HG03520 (cell line): ENCODE measurements around the gene MAN1A2.
"Not testable (repeated sequence)": the region's sequence is repeated elsewhere in the genome, so short reads cannot be mapped to it uniquely, and the experiment has no call there.

Experiments
- ATAC-seq: cut with Tn5 transposase; IDR thresholded peaks from one replicate; pipeline ENCODE4 v1.9.1; 2021; ENCODE audit warnings: mild to moderate bottlenecking, moderate library complexity; ENCODE audit not compliant: unreplicated experiment

Gene MAN1A2

DNA sequence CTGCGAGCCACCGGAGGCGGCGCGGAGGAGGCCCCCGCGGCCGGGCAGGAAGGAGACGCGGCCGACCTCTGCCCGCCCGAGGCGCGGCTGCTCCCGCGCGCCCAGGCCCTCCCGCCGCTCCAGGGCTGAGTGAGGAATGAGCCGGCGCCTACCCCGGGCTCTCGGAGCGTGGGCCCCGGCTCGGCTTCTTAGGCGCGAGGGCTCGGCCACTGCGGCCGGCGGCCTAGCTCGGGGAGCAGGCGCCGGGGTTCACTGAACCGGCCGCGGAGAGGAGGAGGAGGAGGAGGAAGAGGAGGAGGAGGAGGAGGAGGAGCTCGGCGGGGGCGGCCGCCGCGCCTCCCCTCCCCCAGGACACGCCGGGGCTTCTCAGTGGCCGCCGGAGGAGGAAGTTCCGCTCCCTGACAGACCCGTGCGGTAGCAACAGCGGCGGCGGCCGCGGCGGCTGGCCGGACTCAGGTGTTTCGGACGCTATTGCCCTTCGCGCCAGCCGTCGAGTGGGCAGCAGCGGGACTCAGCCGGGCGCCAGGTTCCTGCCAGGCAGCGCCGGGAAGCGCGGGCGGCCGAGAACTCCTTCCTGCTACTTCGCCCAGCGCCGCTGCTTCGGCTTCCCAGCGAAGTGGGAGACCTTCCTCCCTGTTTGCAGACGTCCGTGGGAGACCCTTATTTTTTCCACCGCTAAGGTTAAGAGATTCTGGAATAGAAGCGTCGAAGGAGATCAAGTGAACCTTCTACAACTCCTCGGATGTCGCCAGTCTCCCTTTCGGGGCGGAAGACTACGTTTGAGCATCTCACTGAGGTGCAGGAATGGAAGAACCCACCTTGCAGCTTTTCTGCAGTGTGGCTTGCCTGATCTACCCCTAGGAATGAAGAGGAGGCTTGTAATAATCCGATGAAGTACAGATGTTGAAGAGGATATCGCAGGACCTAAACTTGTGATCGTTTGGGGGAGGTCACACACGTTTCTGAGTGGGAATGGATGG lies at the start of gene MAN1A2:
Gene MAN1A2, plus strand, starts transcription at position 404 of the 980 bp plus-strand sequence. CDS start 735 bp downstream, outside the sequence.
- peak; percentile 49 for ATAC-seq

DNA sequence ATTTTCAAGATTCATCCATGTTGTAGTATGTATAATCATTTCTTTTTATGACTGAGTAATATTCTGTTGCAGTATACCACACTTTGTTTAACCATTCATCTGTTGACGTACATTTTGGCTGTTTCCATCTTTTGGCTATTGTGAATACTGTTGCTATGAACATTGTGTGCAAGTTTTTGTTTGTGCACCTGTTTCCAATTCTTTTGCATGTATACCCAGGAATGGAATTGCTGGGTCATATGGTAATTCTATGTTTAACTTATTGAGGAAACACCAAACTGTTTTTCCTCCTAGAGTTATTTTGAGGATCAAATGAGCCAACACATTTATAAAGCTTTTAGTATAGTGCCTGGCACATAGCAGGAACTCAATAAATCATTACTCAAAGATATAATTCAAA lies 49.2 kb upstream of the MAN1A2 start:
- no peak for ATAC-seq

DNA sequence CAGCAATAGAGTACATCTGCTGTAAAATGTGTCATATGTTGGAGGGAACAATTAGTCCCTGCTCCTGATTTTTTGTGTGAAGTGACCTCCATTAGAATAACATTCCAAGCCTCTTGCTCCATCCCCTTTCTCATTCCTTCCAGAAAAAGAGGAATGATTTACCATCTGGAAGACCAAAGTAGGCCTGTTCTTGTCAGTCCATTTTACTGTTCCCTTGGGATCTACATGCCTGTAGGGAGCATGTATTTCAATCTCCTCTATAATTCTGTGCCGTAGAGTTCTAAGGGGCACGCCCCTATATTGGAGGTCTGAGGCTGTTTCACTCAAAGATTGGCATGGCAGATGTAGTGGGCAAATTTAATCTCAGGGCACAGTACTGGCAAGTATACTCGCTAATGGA lies 48.8 kb upstream of the MAN1A2 start:
- ATAC-seq, result no peak

DNA sequence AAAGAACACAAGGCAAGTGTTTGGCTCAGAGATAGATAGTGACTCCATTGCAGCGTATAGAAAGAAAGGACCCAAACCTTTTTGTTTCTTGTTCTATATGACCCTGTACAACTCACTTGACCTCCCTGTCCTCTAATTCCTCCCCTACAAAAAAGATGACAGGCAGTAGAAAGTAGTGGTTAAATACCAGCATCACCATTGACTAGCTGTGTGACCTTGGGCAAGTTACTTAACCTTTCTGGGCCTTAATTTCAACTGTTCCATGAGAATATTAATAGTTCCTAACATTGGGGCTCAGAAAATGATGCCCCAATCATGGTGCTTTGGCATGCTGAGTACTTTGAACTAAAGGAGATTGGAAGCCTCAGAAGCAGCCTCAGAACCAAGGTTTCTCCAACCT lies 46.7 kb upstream of the MAN1A2 start:
- ATAC-seq, result no peak

DNA sequence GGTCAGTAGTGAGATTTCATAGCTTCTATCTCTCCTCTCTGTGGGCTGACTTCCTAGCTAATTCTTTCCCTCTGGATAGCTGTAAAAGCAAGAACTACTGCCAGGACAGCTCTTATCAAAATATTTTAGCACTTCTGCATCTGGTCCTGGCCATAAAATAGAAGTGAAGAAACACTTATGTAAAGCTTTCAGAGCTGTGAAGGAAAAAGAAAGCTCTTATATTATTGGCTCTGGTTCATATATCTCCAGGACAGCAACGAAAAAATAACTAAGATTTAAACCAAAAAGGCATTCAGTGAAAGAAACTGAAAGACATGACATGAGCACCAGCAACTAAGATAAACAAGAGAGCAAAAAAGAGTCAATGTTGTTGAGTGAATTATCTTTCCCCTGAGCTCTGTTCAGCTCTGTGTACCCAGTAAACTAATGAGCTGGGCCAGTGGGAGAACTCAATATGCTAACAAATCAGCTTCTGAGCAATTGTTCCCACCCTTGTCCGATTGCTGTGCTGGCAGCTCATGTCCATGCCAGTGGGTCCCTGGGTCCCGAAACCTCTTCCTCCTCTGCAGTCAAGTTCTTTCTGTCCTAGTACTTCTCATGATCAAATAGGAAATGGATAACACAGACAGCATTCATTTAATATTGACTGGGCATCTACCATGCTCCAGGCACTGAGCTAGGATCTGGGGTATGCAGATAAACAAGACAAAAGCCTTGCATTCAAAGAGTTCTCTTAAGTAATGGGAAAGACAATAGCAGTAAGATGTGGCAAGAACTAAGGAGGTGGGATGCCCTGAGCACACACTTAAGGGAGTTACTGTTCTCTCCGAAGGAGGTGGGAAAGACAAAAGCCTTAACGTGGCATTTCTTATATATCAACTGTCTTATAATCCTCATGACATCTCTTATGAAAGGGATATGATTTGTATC lies 45.3 kb upstream of the MAN1A2 start:
- ATAC-seq, result no peak

DNA sequence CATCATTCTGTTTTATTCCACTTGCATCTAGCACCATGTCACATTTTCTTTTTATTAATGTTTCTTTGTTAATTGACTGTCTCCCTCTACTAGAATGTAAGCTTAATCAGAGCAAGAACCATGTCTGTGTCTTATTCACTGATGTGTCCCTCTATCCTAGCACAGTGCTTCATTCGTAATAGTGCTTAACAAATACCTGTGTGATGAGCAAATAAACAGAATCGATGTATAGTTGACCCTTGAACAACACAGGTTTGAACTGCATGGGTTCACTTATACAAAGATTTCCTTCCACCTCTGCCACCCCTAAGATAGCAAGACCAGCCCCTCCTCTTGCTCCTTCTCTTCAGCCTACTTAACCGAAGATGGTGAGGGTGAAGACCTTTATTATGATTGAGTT lies 42.9 kb upstream of the MAN1A2 start:
- ATAC-seq, result no peak

DNA sequence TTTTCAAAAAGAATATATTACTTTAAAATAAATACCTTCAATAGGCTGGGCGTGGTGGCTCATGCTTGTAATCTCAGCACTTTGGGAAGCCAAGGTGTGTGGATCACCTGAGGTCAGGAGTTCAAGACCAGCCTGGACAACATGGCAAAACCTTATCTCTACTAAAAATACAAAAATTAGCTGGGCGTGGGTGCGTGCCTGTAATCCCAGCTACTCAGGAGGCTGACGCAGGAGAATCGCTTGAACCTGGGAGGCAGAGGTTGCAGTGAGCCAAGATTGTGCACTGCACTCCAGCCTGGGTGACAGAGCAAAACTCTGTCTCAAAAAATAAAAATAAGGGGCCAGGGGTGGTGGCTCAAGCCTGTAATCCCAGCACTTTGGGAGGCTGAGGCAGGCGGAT lies 41.2 kb upstream of the MAN1A2 start:
- ATAC-seq, result not testable (repeated sequence)

DNA sequence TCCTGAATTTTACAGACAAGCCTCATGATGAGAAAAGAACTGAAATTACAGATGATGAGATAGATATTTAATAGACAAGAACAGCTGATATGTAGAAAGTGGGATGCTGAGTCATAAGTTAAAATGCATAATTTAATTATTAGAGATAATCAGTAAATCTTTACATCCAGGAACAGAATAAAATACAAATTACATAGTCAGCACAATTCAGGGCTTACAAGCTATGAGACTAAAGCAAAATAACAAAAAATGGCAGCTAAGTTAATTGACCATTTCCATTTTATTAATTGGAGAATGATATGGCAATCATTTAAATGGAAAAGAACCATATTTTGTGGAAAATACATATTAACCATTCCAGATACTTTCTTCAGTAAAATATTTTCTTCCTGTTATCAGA lies 40.2 kb upstream of the MAN1A2 start:
- no peak for ATAC-seq

DNA sequence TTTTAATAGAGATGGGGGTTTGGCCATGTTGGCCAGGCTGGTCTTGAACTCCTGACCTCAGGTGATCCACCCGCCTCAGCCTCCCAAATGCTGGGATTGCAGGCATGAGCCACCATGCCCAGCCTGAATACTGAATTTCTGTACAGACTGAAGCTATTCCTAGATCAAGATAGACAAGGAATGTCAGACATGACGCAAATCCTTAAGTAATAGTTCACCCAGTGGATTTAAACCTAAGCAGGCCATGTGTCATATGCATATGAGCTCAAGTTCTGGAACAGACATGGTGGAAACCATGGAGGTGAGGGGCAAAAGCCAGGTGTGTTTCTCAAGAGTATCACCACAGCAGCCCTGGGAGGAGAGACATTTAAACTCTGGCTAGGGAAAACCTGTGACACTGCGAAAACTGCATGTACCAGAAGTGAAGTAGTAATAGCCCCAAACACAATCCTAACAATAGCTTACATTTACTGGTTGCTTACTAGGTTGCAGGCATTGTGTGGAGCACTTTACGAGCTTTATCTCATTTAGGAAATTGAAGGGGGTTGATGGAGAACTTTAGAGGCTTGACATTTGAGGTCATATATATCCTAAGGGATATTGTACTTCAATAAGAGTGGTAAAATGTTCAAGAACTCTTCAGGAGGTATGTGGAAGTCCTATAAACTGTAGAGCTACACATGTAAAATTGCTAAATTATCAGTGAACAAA lies 31.7 kb upstream of the MAN1A2 start:
- ATAC-seq, result no peak

DNA sequence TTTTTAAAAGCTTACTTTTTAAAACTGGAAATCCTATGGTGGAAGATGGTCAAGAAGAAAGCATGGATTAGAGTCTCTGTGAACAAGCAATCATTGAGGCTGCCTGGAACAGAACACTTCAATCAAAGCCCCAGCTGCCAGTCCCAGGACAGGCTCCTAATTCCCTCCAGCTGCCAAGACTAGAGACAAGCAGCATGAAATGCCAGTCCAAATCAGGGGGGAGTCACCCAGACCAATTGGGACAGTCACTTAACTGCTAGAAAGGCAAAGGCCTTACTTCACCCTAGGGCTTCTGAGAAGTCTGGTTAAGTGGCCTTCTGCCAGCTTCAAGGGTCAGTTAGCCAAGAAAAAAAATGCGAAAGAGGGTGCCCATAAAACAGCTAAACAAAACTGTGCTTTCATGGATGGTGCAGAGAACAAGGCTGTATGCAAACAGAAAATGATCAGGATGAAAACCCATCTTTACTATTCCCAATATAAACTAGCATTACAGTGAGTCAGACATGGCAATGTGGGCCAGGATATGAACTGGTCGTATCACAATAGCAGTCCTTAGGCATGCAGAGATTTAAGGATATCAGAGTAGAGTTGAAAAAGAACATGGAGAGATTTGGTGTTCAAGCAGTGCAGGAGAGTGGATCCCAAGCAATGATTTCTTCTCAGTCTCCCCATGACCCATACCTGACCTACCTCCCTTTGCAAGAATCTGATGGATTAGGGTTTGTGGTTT lies 31.0 kb upstream of the MAN1A2 start:
- no peak for ATAC-seq

DNA sequence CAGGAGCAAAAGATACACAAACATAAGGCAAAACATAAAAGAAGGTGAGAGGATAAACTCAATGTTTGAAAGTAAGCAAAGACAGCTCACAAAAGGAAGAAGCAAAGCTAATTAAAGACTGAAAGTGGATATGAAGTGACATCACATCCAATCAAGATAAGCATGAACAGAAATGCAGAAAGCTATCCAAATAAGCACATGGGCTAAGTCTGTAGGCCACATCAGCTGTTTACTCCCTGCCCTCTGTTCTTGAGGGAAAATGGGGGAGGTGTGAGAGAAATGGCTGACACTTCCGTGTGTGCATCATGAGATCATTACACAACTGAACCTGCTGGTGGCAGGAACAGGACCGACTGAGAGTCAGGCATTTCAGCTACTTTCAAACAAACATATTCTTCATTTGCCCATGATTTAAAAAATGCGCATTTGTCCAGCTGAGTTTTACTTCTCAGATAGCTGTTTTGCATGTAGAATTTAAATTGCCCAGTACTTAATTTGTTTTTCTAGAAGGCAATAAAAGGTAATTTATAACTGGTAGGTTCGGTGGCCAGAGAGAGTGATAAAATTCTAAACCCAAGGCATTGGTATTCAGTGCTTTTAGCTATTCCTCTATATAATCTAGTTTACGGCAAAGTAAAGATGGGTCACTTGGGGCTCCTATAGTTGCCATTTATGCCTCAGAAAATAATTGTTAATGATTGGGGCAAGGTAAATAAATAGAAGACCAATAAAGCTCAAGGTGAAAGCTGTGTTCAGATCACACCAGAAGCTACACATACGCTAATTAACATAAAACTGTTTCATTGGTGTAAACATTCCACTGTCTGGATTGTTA lies 27.2 kb upstream of the MAN1A2 start:
- no peak for ATAC-seq

DNA sequence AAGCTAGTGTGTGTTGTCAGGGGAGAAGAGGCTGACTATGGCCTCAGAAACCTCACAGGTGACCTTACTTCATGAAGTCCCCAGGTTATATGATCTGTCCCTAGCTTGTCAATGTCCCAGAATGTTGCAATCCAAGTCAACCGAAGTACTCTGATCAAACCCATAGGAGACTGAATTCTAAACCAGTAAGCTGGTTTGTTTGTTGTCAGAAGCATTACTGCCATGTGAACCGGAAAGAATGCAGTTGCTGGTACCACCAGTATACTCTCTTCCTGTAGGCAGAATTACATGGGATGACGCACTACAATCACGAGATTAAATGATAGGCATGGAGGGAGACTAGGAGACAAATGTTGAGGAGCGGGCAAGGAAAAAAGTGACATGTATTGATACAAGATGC lies 26.1 kb upstream of the MAN1A2 start:
- no peak for ATAC-seq

DNA sequence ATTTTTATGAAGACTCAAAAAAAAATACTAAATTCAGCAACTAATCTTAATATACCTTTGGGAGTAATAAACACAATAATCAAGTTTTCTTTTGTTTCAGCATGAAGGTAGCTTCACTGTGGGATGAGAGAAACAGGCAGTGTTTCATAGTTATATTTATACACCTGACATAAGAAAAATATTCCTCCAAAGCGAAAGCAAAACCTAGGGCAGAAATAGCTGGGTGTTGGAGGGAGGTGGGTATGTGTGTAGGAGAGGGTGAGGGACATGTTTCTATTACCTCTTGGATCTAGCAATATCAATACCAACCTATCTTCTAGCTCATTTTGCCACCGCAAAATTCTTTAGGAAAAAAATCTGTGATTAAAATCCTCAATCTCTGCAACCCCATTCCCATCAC lies 24.9 kb upstream of the MAN1A2 start:
- ATAC-seq, result no peak

DNA sequence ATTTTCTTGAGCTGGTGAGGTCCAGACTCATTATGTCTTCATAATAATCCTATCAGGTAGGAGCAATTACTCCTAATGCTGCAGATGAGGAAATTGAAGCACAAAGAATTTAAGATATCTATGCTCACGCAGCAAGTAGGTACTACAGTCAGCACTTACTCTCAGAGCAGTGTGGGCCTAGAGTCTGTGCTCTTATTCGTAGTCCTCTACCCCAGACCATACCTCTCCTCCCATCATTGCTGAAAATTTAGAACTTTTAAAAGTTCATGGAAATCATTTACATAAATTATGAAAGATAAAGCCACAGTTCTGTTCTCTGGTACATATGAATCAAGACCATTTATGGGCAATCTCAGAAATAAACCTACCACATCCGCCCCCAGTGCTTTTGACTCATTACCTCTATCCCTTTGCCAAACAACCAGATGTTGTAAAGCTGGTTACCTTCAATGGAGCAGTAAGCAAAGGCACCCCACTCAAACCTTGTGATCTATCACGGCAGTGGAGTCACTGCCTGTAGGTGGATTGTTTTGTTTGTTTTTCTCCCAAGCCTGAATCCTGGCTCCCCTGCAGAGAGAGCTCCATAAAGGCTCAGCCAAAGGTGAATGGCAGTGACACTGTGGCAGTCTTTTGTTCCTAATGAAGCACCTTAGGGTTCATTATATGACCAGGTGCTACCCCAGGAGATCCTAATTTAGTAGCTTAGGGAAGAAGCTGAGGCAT lies 20.9 kb upstream of the MAN1A2 start:
- ATAC-seq, result no peak

DNA sequence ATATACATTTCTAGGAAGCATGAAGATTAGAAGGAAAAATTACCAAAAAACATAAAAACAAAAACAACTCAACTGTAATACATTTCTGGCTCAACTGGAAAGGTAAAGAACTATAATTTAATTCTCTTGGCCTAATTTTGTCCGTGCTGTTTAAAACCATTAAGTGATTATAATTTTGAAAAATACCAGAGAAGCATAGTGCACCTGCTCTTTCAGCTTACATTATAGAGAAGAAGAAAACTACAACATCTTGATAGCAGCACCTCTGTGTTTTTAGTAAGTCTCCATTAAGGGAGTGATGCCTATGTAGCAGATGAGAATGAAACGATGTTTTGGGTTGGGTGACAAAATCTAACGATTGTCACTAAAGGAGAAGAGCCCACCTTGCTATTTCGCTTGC lies 19.3 kb upstream of the MAN1A2 start:
- no peak for ATAC-seq

DNA sequence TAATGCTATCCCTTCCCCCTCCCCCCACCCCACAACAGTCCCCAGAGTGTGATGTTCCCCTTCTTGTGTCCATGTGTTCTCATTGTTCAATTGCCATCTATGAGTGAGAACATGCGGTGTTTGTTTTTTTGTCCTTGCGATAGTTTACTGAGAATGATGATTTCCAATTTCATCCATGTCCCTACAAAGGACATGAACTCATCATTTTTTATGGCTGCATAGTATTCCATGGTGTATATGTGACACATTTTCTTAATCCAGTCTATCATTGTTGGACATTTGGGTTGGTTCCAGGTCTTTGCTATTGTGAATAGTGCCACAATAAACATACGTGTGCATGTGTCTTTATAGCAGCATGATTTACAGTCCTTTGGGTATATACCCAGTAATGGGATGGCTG lies 14.6 kb upstream of the MAN1A2 start:
- not testable (repeated sequence) for ATAC-seq

DNA sequence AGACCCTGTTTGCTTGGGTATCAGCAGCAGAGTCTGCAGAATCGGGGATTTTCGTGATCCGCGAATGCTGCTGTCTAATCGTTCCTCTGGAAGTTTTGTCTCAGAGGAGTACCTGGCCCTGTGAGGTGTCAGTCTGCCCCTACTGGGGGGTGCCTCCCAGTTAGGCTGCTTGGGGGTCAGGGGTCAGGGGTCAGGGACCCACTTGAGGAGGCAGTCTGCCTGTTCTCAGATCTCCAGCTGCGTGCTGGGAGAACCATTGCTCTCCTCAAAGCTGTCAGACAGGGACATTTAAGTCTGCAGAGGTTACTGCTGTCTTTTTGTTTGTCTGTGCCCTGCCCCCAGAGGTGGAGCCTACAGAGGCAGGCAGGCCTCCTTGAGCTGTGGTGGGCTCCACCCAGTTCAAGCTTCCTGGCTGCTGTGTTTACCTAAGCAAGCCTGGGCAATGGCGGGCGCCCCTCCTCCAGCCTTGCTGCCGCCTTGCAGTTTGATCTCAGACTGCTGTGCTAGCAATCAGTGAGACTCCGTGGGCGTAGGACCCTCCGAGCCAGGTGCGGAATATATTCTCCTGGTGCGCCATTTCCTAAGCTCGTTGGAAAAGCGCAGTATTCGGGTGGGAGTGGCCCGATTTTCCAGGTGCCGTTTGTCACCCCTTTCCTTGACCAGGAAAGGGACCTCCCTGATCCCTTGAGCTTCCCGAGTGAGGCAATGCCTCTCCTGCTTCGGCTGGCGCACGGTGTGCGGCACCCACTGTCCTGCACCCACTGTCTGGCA lies 9.2 kb upstream of the MAN1A2 start:
- ATAC-seq, result not testable (repeated sequence)

DNA sequence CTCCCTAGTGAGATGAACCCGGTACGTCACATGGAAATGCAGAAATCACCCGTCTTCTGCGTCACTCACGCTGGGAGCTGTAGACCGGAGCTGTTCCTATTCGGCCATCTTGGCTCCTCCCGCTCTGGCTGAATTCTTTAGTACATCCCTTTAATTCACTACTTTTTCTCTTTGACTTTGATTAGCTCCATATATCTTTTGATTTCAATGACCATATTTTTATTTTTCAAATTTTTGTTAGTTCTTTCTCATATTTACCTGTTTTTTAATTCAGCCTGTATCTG lies 8.7 kb upstream of the MAN1A2 start:
- not testable (repeated sequence) for ATAC-seq
